Peyer's patch (tissue), 4 donors: ENCODE measurements around the gene ZNF451.

Source experiments
- CTCF ChIP-seq, 6 experiments: fragments of 450-650 bp in 4 of 6; fragments of 200-600 bp in 2 of 6; sonication (generic) in 1 of 6; IDR thresholded peaks; one replicate each; pipeline ENCODE4 v1.5.1; 2017 to 2019; ENCODE audit warnings: antibody characterized with exemption in 6 of 6, mild to moderate bottlenecking in 3 of 6, moderate library complexity in 1 of 6
- POLR2A ChIP-seq, 2 donors: fragments of 450-650 bp; IDR thresholded peaks; one replicate each; pipeline ENCODE4 v1.5.1; 2017; ENCODE audit warnings: antibody characterized with exemption in 2 of 2, mild to moderate bottlenecking in 2 of 2, moderate library complexity in 2 of 2

GRCh38 chr6:57180596-57180995, 90.6 kb downstream of the ZNF451 start:
- TF ChIP-seq CTCF (IDR thresholded peaks at IDR 0.05) = no peak
- no peak for TF ChIP-seq POLR2A (IDR thresholded peaks at IDR 0.05)
